ENCODE data around the gene NALF2.

Gene NALF2

GRCh38 chrX:69457756-69458155 lies 46.4 kb upstream of the NALF2 start:
- CTCF ChIA-PET, result interaction anchor here (0.7 kb wide), 1 partner anchor 13 kb away, joined by 4 read pairs; no protein-coding TSS in a partner anchor
- POLR2A ChIA-PET, result no interaction called here

DNA sequence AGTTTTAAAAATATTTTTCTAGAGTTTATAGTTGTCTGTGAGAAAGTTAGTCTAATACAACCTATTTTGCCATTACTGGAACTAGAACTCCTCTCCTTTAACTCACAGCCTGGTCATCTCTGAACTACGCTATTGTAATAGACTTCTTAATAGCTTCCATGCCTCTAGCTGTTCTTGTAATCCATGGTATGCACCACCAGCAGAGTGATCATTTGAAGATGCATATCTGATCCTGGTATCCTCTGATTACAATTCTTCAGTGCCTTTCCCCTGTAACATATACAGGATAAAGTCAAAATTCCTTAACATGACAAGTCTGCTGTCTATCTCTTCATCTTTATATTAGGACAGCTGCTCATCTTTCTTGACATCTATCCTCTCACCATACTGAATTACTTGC lies 37.6 kb upstream of the NALF2 start:
- Histone ChIP-seq H3K9me3 (ENCODE audit: control insufficient read depth, insufficient read depth, low read depth, low read length) (peaks cover 3% of the 10 kb centered on the region; the same call in 1 of the 2 replicates), H3K36me3 (ENCODE audit: control insufficient read depth in 2 of 2, insufficient read depth in 1 of 2, low read length in 2 of 2) (no peaks in the 10 kb centered on the region), H3K4me1 (ENCODE audit: control insufficient read depth, insufficient read depth, low read length) (no peaks in the 10 kb centered on the region), H3K4me3 (ENCODE audit: low read depth, low read length) (no peak overlapping the region), H3K27ac (ENCODE audit: extremely low read depth, low read depth, low read length) (no peak overlapping the region)
- ChIA-PET POLR2A (no interaction called here), CTCF (interaction anchor here (0.7 to 0.9 kb wide), 2 partner anchors 37 to 38 kb away, joined by 3 to 5 read pairs; no protein-coding TSS in a partner anchor)
- TF ChIP-seq ZNF692 (tag by site-specific recombination; IDR thresholded peaks at IDR 0.05) (no peak), ZFP69B (tag by site-specific recombination; IDR thresholded peaks at IDR 0.05) (no peak), ZNF433 (tag by site-specific recombination; IDR thresholded peaks at IDR 0.05; ENCODE audit: low read depth) (no peak), ZNF175 (tag by site-specific recombination; IDR thresholded peaks at IDR 0.05) (no peak)

More at GRCh38 chrX:69457756-69458155, 46.4 kb upstream of the NALF2 start:
- Histone ChIP-seq H3K4me3 (ENCODE audit: low read depth, low read length) (no peak overlapping the region), H3K36me3 (ENCODE audit: control insufficient read depth in 2 of 2, insufficient read depth in 1 of 2, low read length in 2 of 2) (no peaks in the 10 kb centered on the region), H3K4me1 (ENCODE audit: control insufficient read depth, insufficient read depth, low read length) (no peaks in the 10 kb centered on the region), H3K27ac (ENCODE audit: extremely low read depth, low read depth, low read length) (no peak overlapping the region), H3K9me3 (ENCODE audit: control insufficient read depth, insufficient read depth, low read depth, low read length) (no peaks in the 10 kb centered on the region)
- TF ChIP-seq ZNF560 (tag by site-specific recombination; IDR thresholded peaks at IDR 0.05; ENCODE audit: borderline replicate concordance) (no peak), GLI4 (tag by site-specific recombination; IDR thresholded peaks at IDR 0.05) (no peak), ZNF426 (tag by site-specific recombination; IDR thresholded peaks at IDR 0.05) (no peak), ZNF48 (tag by site-specific recombination; IDR thresholded peaks at IDR 0.05) (no peak), ZNF274 (IDR thresholded peaks at IDR 0.05; ENCODE audit: low read length) (no peak), ZNF274 (tag by site-specific recombination; IDR thresholded peaks at IDR 0.05; ENCODE audit: borderline replicate concordance) (no peak), ZNF544 (tag by site-specific recombination; IDR thresholded peaks at IDR 0.05) (no peak), ZNF514 (tag by site-specific recombination; IDR thresholded peaks at IDR 0.05) (no peak), KLF1 (tag by site-specific recombination; IDR thresholded peaks at IDR 0.05) (no peak), ZNF747 (tag by site-specific recombination; IDR thresholded peaks at IDR 0.05) (no peak), ZNF600 (tag by site-specific recombination; IDR thresholded peaks at IDR 0.05) (no peak), ZNF157 (tag by site-specific recombination; IDR thresholded peaks at IDR 0.05) (no peak), MYNN (tag by site-specific recombination; IDR thresholded peaks at IDR 0.05; ENCODE audit: borderline replicate concordance) (no peak), ZFHX2 (tag by site-specific recombination; conservative IDR thresholded peaks at IDR 0.05) (no peak), GLIS1 (tag by site-specific recombination; IDR thresholded peaks at IDR 0.05) (no peak), TRIM28 (IDR thresholded peaks at IDR 0.05; ENCODE audit: borderline replicate concordance, low read length) (no peak), ZNF23 (tag by site-specific recombination; IDR thresholded peaks at IDR 0.05; ENCODE audit: borderline replicate concordance) (no peak), ZSCAN18 (tag by site-specific recombination; IDR thresholded peaks at IDR 0.05) (no peak), ZNF223 (tag by site-specific recombination; IDR thresholded peaks at IDR 0.05) (no peak), BCL11B (tag by site-specific recombination; IDR thresholded peaks at IDR 0.05; ENCODE audit: low read depth) (no peak)
